DMS 273 treated with DMSO at 0.1 percent for 48 hours (cell line): ENCODE results near the gene DNAJC2.
"Not testable (repeated sequence)": the region's sequence is repeated elsewhere in the genome, so short reads cannot be mapped to it uniquely, and the experiment has no call there.

Source experiments
- DNase-seq: peaks from one replicate; lab custom pipeline; 2025; lab: John Stamatoyannopoulos, UW

DNAJC2 gene

GRCh38 chr7:103343332-103343731 is 1.2 kb downstream of the DNAJC2 start:
- no peak for DNase-seq

- DNase-seq = no peak
Measured at GRCh38 chr7:103341466-103341865, 3.1 kb downstream of the DNAJC2 start.

GRCh38 chr7:103338864-103339263 is 5.7 kb downstream of the DNAJC2 start:
- no peak for DNase-seq

- no peak for DNase-seq
Measured at GRCh38 chr7:103336761-103337160, 7.8 kb downstream of the DNAJC2 start.

GRCh38 chr7:103325744-103326143 is 18.8 kb downstream of the DNAJC2 start:
- no peak for DNase-seq

- DNase-seq = no peak
Measured at GRCh38 chr7:103317009-103317408, 27.6 kb downstream of the DNAJC2 start.

GRCh38 chr7:103316380-103316941 is 28.1 kb downstream of the DNAJC2 start:
- no peak for DNase-seq

GRCh38 chr7:103314852-103315251 is 29.7 kb downstream of the DNAJC2 start:
- DNase-seq = no peak

- DNase-seq = no peak
Measured at GRCh38 chr7:103307503-103308231, 36.9 kb downstream of the DNAJC2 start.

- no peak for DNase-seq
Measured at GRCh38 chr7:103301441-103301840, 43.1 kb downstream of the DNAJC2 start.

GRCh38 chr7:103299660-103300059 is 44.9 kb downstream of the DNAJC2 start:
- no peak for DNase-seq

- DNase-seq = no peak
Measured at GRCh38 chr7:103297837-103298179, 46.8 kb downstream of the DNAJC2 start.

GRCh38 chr7:103296901-103297836 is 47.4 kb downstream of the DNAJC2 start, which contains the start of gene PMPCB:
PMPCB (plus strand) TSS chr7:103297435; CDS start chr7:103297460, 25 bp downstream.
- DNase-seq = peak; percentile 82

GRCh38 chr7:103293526-103293925 is 51.0 kb downstream of the DNAJC2 start:
- no peak for DNase-seq

- DNase-seq = no peak
Measured at GRCh38 chr7:103292122-103292521, 52.4 kb downstream of the DNAJC2 start.

- DNase-seq = not testable (repeated sequence)
Measured at GRCh38 chr7:103282802-103283427, 61.7 kb downstream of the DNAJC2 start.

- DNase-seq = not testable (repeated sequence)
Measured at GRCh38 chr7:103280803-103281155, 63.8 kb downstream of the DNAJC2 start.

- DNase-seq = peak; percentile 72
Measured at GRCh38 chr7:103279963-103280802, 64.4 kb downstream of the DNAJC2 start.

GRCh38 chr7:103279636-103279962 is 65.0 kb downstream of the DNAJC2 start:
- DNase-seq = not testable (repeated sequence)

GRCh38 chr7:103278195-103278594 is 66.4 kb downstream of the DNAJC2 start:
- not testable (repeated sequence) for DNase-seq

- DNase-seq = not testable (repeated sequence)
Measured at GRCh38 chr7:103274867-103275266, 69.7 kb downstream of the DNAJC2 start.
